PFSK-1 (cell line): ENCODE measurements around the gene DENND2D.

ENCODE experiments used
- FOXP2 ChIP-seq: optimal IDR thresholded peaks from 2 replicates; pipeline ENCODE3; 2011; ENCODE audit warnings: borderline replicate concordance, control low read depth, inconsistent platforms; ENCODE audit not compliant: insufficient read depth; ENCODE audit errors: extremely low read length, extremely low read depth
- POLR2AphosphoS5 ChIP-seq: IDR thresholded peaks from 2 replicates; pipeline ENCODE4 v1.6.1; 2012; ENCODE audit warnings: low read depth, mild to moderate bottlenecking, control low read depth, low read length, moderate library complexity
- REST ChIP-seq, 2 experiments: IDR thresholded peaks; 2 replicates each; pipeline versions ENCODE4 v1.6.1 to v1.8.0; 2011 to 2012; ENCODE audit warnings: low read depth in 2 of 2, low read length in 2 of 2, control low read depth in 1 of 2, inconsistent platforms in 1 of 2, mild to moderate bottlenecking in 1 of 2, moderate library complexity in 1 of 2; ENCODE audit not compliant: insufficient read depth in 1 of 2
- SIN3A ChIP-seq: IDR thresholded peaks from 2 replicates; pipeline ENCODE4 v1.6.1; 2012; ENCODE audit warnings: mild to moderate bottlenecking, low read length, moderate library complexity, borderline replicate concordance; ENCODE audit not compliant: insufficient read depth
- TAF1 ChIP-seq: IDR thresholded peaks from 2 replicates; pipeline ENCODE4 v1.6.1; 2012; ENCODE audit warnings: low read length, control low read depth, borderline replicate concordance; ENCODE audit not compliant: insufficient read depth

DENND2D gene

GRCh38 chr1:111163363-111163762, 37.1 kb downstream of the DENND2D start:
- no peak for TF ChIP-seq POLR2AphosphoS5
- TF ChIP-seq FOXP2 = no peak
- TF ChIP-seq REST (IDR thresholded peaks at IDR 0.05; ENCODE audit: insufficient read depth in 1 of 2, low read depth in 2 of 2, low read length in 2 of 2) = no peak
- no peak for TF ChIP-seq SIN3A
- no peak for TF ChIP-seq TAF1

GRCh38 chr1:111162488-111162880, 38.0 kb downstream of the DENND2D start:
- TF ChIP-seq REST (IDR thresholded peaks at IDR 0.05; ENCODE audit: insufficient read depth in 1 of 2, low read depth in 2 of 2, low read length in 2 of 2) = no peak
- no peak for TF ChIP-seq SIN3A
- no peak for TF ChIP-seq TAF1
- no peak for TF ChIP-seq FOXP2
- no peak for TF ChIP-seq POLR2AphosphoS5

GRCh38 chr1:111161843-111162487, 38.5 kb downstream of the DENND2D start:
- TF ChIP-seq FOXP2 = no peak
- no peak for TF ChIP-seq SIN3A
- no peak for TF ChIP-seq REST (IDR thresholded peaks at IDR 0.05; ENCODE audit: insufficient read depth in 1 of 2, low read depth in 2 of 2, low read length in 2 of 2)
- TF ChIP-seq POLR2AphosphoS5 = no peak
- TF ChIP-seq TAF1 = no peak

- TF ChIP-seq REST (IDR thresholded peaks at IDR 0.05; ENCODE audit: insufficient read depth in 1 of 2, low read depth in 2 of 2, low read length in 2 of 2) (no peak), TAF1 (no peak), FOXP2 (no peak)
Measured at GRCh38 chr1:111157431-111157830, 43.0 kb downstream of the DENND2D start.
